ENCODE measurements around the gene UPF3A. TPM values are rescaled to one million over a fixed set of nuclear protein-coding genes. Genes with fewer than 3 reads are reported as not detected.

Gene UPF3A
- total and polyA plus RNA-seq, 7 experiments from 2014 or later = 12.3 to 88.7 (median 57.9) TPM

DNA sequence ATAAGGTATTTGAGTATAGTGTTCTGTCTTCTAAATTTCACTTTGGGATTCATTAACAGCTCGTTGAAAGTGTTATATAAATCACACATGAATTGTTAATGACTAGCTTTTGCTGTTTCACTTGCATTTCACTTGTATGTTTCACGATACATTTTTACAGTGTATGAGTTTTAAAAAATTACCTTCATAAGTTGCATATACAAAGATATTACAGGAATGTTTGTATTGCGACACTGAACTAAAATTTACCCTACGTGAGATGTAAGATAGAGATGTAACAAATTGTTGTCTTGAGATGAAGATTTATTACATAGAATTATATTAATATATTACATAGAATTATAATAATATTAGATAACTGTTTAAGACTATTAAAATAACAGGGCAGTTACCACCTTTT, 45.2 kb upstream of the UPF3A start:
- Histone ChIP-seq H3K27me3 (ENCODE audit: control insufficient read depth in 2 of 2, insufficient read depth in 2 of 2, low read length in 2 of 2) (no peaks in the 10 kb centered on the region), H3K36me3 (ENCODE audit: control insufficient read depth in 2 of 3, insufficient read depth in 3 of 3, low read length in 3 of 3) (peaks cover 9 to 40% (median 19%) of the 10 kb centered on the region in 3 experiments), H3K4me1 (ENCODE audit: control insufficient read depth in 2 of 2, insufficient read depth in 2 of 2, low read length in 2 of 2) (peaks cover 9 to 11% of the 10 kb centered on the region in 2 donors), H3K9me3 (ENCODE audit: control insufficient read depth in 2 of 3, low read length in 3 of 3) (no peaks in the 10 kb centered on the region), H3K4me3 (ENCODE audit: low read length) (peak overlapping the region; percentile 87), H3K27ac (ENCODE audit: low read depth, low read length) (peak overlapping the region; percentile 79)
- intact Hi-C loops (cut with micrococcal nuclease) = no loop called here
- Mint-ChIP-seq H3K4me3 (peak overlapping the region; percentile 82 to 93 (median 88)), H3K36me3 (peaks cover 12 to 26% (median 23%) of the 10 kb centered on the region in 5 donors), H3K27me3 (peaks cover 0 to 3% (median 0%) of the 10 kb centered on the region in 5 donors), H3K4me1 (peaks cover 21 to 31% (median 26%) of the 10 kb centered on the region in 7 donors), H3K27ac (peak overlapping the region in 4 of 9 donors; percentile 43 to 85 (median 70)), H3K9me3 (peaks cover 0 to 2% (median 0%) of the 10 kb centered on the region in 11 donors)
- ChIA-PET POLR2A (interaction anchor here (1.2 to 1.3 kb wide), 3 partner anchors 88 to 105 kb away, joined by 3 read pairs; partner anchors contain the start of gene RASA3), CTCF (interaction anchor here (1.1 kb wide), 1 partner anchor 10 kb away, joined by 4 read pairs; no protein-coding TSS in a partner anchor)
- DNase-seq (no peak), ATAC-seq (no peak)

DNA sequence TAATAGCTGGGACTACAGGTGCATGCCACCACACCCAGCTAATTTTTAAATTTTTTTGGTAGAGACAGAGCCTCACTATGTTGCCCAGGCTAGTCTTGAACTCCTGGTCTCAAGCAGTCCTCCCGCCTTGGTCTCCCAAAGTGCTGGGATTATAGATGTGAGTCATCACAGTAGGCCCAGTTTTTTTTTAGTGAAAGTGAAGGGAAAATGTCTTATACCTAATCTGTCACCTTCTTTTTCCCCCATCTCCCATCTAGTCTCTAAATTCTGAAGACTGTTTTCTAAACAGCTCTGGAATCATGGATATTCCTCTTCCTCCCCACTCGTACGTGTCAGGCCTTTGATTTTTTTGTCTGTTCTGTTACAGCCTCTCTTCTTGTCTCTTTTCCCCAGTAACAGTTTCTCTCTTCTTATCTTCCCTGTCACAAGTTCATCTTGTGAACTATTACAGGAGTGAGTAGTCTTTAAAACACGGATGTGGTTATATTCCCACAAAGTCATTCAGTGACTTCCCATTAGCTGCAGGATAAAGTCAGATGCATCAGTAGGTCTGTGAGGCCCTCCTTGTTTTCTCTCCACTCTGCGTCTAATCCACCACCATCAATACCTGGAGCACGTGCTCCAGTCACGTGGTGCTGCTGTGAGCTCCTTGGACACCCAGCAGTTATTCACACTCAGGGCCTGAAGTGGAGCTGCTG, 43.8 kb upstream of the UPF3A start:
- peaks cover 21 to 31% (median 26%) of the 10 kb centered on the region in 7 donors for H3K4me1 Mint-ChIP-seq
- H3K27ac Mint-ChIP-seq = peak overlapping the region in 1 of 9 donors; percentile 61
- H3K9me3 Mint-ChIP-seq = peaks cover 0 to 2% (median 0%) of the 10 kb centered on the region in 11 donors
- H3K27ac ChIP-seq (ENCODE audit: low read depth, low read length) = no peak overlapping the region
- ATAC-seq (no peak), DNase-seq (no peak)
- no peaks in the 10 kb centered on the region for H3K27me3 ChIP-seq (ENCODE audit: control insufficient read depth in 2 of 2, insufficient read depth in 2 of 2, low read length in 2 of 2)
- CTCF ChIA-PET = interaction anchor here (0.7 kb wide), 1 partner anchor 107 kb away, joined by 3 read pairs; no protein-coding TSS in a partner anchor
- peaks cover 20 to 31% (median 31%) of the 10 kb centered on the region in 5 donors for H3K36me3 Mint-ChIP-seq
- peaks cover 17 to 53% (median 19%) of the 10 kb centered on the region in 3 experiments for H3K36me3 ChIP-seq (ENCODE audit: control insufficient read depth in 2 of 3, insufficient read depth in 3 of 3, low read length in 3 of 3)
- intact Hi-C loops (cut with micrococcal nuclease) = no loop called here
- no peak overlapping the region for H3K4me3 ChIP-seq (ENCODE audit: low read length)
- peak overlapping the region in 8 of 10 donors; percentile 11 to 41 (median 26) for H3K4me3 Mint-ChIP-seq
- no peaks in the 10 kb centered on the region for H3K9me3 ChIP-seq (ENCODE audit: control insufficient read depth in 2 of 3, low read length in 3 of 3)
- POLR2A ChIA-PET = interaction anchor here (0.7 to 1.0 kb wide), 4 partner anchors 8 to 143 kb away, joined by 3 to 4 read pairs (median 4); no protein-coding TSS in a partner anchor
- H3K4me1 ChIP-seq (ENCODE audit: control insufficient read depth in 2 of 2, insufficient read depth in 2 of 2, low read length in 2 of 2) = peaks cover 9 to 11% of the 10 kb centered on the region in 2 donors
- no peaks in the 10 kb centered on the region for H3K27me3 Mint-ChIP-seq

DNA sequence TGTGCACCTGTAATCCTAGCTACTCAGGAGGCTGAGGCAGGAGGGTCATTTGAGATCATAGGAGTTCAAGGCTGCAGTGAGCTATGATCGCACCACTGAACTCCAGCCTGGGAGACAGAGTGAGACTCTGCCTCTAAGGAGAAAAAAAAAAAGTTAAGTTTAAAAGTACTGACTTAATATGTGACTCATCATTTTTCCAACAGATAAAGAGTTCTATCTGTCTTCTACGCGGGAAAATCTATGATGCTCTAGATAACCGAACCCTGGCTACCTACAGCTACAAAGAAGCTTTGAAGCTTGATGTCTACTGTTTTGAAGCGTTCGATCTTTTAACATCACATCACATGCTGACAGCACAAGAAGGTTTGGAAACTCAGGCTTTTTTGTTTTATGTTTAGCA, 39.5 kb upstream of the UPF3A start:
- Mint-ChIP-seq H3K36me3 (peaks cover 25 to 68% (median 42%) of the 10 kb centered on the region in 5 donors), H3K27me3 (no peaks in the 10 kb centered on the region), H3K27ac (no peak overlapping the region), H3K9me3 (no peaks in the 10 kb centered on the region), H3K4me3 (no peak overlapping the region), H3K4me1 (peaks cover 6 to 18% (median 11%) of the 10 kb centered on the region in 7 donors)
- intact Hi-C loops (cut with micrococcal nuclease) = no loop called here
- ATAC-seq (no peak), DNase-seq (no peak)
- ChIA-PET CTCF (no interaction called here), POLR2A (interaction anchor here (1.0 kb wide), 1 partner anchor 80 kb away, joined by 3 read pairs; no protein-coding TSS in a partner anchor)
- no peak overlapping the region for H3K27ac ChIP-seq (ENCODE audit: low read depth, low read length)
- H3K27me3 ChIP-seq (ENCODE audit: control insufficient read depth in 2 of 2, insufficient read depth in 2 of 2, low read length in 2 of 2) = no peaks in the 10 kb centered on the region
- no peaks in the 10 kb centered on the region for H3K9me3 ChIP-seq (ENCODE audit: control insufficient read depth in 2 of 3, low read length in 3 of 3)
- H3K36me3 ChIP-seq (ENCODE audit: control insufficient read depth in 2 of 3, insufficient read depth in 3 of 3, low read length in 3 of 3) = peaks cover 36 to 93% (median 61%) of the 10 kb centered on the region in 3 experiments
- no peak overlapping the region for H3K4me3 ChIP-seq (ENCODE audit: low read length)
- no peaks in the 10 kb centered on the region for H3K4me1 ChIP-seq (ENCODE audit: control insufficient read depth in 2 of 2, insufficient read depth in 2 of 2, low read length in 2 of 2)

DNA sequence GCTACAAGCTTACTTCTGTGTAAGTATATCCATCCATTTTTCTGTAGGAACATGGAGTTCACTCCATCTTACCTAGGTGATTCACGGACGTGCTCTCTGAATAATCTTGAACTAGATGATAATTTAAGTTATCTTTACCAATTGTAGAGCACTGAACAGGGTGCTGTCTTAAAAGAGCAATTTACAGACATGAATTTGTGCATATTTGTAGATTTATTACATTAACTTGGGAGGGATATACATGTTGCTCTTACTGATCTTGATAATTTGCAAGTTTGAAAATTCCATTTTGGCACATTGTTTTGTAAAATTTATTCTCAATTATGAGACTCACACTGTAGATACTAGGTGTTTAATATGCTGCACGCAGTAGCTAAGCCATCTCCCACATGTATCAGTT, 37.4 kb upstream of the UPF3A start:
- Mint-ChIP-seq H3K9me3 (no peaks in the 10 kb centered on the region), H3K36me3 (peaks cover 16 to 72% (median 36%) of the 10 kb centered on the region in 5 donors), H3K27ac (peak overlapping the region in 2 of 9 donors; percentile 15 to 56), H3K4me3 (no peak overlapping the region), H3K4me1 (peaks cover 0 to 16% (median 3%) of the 10 kb centered on the region in 7 donors), H3K27me3 (no peaks in the 10 kb centered on the region)
- Histone ChIP-seq H3K36me3 (ENCODE audit: control insufficient read depth in 2 of 3, insufficient read depth in 3 of 3, low read length in 3 of 3) (peaks cover 32 to 93% (median 54%) of the 10 kb centered on the region in 3 experiments), H3K4me3 (ENCODE audit: low read length) (no peak overlapping the region), H3K9me3 (ENCODE audit: control insufficient read depth in 2 of 3, low read length in 3 of 3) (no peaks in the 10 kb centered on the region), H3K27me3 (ENCODE audit: control insufficient read depth in 2 of 2, insufficient read depth in 2 of 2, low read length in 2 of 2) (no peaks in the 10 kb centered on the region), H3K27ac (ENCODE audit: low read depth, low read length) (no peak overlapping the region), H3K4me1 (ENCODE audit: control insufficient read depth in 2 of 2, insufficient read depth in 2 of 2, low read length in 2 of 2) (no peaks in the 10 kb centered on the region)
- no peak for ATAC-seq
- intact Hi-C loops (cut with micrococcal nuclease) = no loop called here
- DNase-seq = no peak
- POLR2A ChIA-PET = no interaction called here
- CTCF ChIA-PET = interaction anchor here (0.6 kb wide), 1 partner anchor 18 kb away, joined by 4 read pairs; no protein-coding TSS in a partner anchor

DNA sequence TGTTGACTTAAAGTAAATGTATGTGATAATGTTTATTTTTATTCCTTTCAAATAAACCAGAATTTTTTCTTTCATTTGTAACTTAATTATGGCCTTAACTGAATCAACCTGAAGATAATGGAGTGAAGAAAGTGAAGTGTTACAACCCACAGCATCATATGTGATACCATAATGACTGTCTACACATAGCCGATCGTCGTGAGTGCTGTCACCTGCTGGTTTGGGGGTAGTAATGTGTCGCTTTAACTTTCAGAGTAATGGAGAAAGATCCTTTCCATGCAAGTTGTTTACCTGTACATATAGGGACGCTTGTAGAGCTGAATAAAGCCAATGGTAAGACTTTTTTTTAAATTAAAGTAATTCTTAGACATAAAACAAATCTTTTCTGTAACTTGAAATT, 36.8 kb upstream of the UPF3A start:
- intact Hi-C loops (cut with micrococcal nuclease) = no loop called here
- Histone ChIP-seq H3K27me3 (ENCODE audit: control insufficient read depth in 2 of 2, insufficient read depth in 2 of 2, low read length in 2 of 2) (no peaks in the 10 kb centered on the region), H3K27ac (ENCODE audit: low read depth, low read length) (no peak overlapping the region), H3K4me3 (ENCODE audit: low read length) (no peak overlapping the region), H3K4me1 (ENCODE audit: control insufficient read depth in 2 of 2, insufficient read depth in 2 of 2, low read length in 2 of 2) (no peaks in the 10 kb centered on the region), H3K36me3 (ENCODE audit: control insufficient read depth in 2 of 3, insufficient read depth in 3 of 3, low read length in 3 of 3) (peaks cover 30 to 93% (median 48%) of the 10 kb centered on the region in 3 experiments), H3K9me3 (ENCODE audit: control insufficient read depth in 2 of 3, low read length in 3 of 3) (no peaks in the 10 kb centered on the region)
- H3K4me3 Mint-ChIP-seq = no peak overlapping the region
- peaks cover 14 to 67% (median 31%) of the 10 kb centered on the region in 5 donors for H3K36me3 Mint-ChIP-seq
- CTCF ChIA-PET = no interaction called here
- POLR2A ChIA-PET = no interaction called here
- H3K4me1 Mint-ChIP-seq = peaks cover 0 to 16% (median 2%) of the 10 kb centered on the region in 7 donors
- H3K9me3 Mint-ChIP-seq = no peaks in the 10 kb centered on the region
- no peak overlapping the region for H3K27ac Mint-ChIP-seq
- DNase-seq (no peak), ATAC-seq (no peak)
- H3K27me3 Mint-ChIP-seq = no peaks in the 10 kb centered on the region

DNA sequence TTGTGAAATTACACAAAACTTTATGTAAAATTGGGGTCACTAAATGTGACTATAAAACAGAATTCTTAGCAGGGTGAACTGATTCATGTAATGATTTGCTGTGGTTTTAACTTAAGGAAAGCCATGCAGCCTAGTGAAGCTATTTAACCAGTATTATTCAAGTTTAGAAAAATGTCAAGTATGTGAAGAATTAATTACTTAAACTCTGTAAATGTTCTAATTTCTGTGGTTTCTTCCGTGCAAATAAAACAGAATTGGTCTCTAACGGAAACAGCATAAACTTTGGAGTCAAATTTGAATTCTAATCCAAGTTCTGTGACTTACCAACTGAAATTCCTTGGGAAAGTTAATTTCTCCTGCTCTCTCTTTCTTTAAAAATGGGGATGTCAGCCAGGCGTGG, 33.4 kb upstream of the UPF3A start:
- Mint-ChIP-seq H3K27me3 (no peaks in the 10 kb centered on the region), H3K4me1 (peaks cover 0 to 16% (median 3%) of the 10 kb centered on the region in 7 donors), H3K4me3 (no peak overlapping the region), H3K9me3 (no peaks in the 10 kb centered on the region), H3K36me3 (peaks cover 4 to 60% (median 18%) of the 10 kb centered on the region in 5 donors), H3K27ac (no peak overlapping the region)
- ChIA-PET POLR2A (interaction anchor here (0.6 kb wide), 1 partner anchor 17 kb away, joined by 9 read pairs; no protein-coding TSS in a partner anchor), CTCF (no interaction called here)
- Histone ChIP-seq H3K27ac (ENCODE audit: low read depth, low read length) (no peak overlapping the region), H3K36me3 (ENCODE audit: control insufficient read depth in 2 of 3, insufficient read depth in 3 of 3, low read length in 3 of 3) (peaks cover 21 to 86% (median 40%) of the 10 kb centered on the region in 3 experiments), H3K4me1 (ENCODE audit: control insufficient read depth in 2 of 2, insufficient read depth in 2 of 2, low read length in 2 of 2) (no peaks in the 10 kb centered on the region), H3K27me3 (ENCODE audit: control insufficient read depth in 2 of 2, insufficient read depth in 2 of 2, low read length in 2 of 2) (no peaks in the 10 kb centered on the region), H3K9me3 (ENCODE audit: control insufficient read depth in 2 of 3, low read length in 3 of 3) (no peaks in the 10 kb centered on the region), H3K4me3 (ENCODE audit: low read length) (no peak overlapping the region)
- intact Hi-C loops (cut with micrococcal nuclease) = no loop called here
- ATAC-seq (no peak), DNase-seq (no peak)
